Liver (tissue), 9 donors: ENCODE measurements around the gene TMED9. TPM values are rescaled to one million over a fixed set of nuclear protein-coding genes. Genes with fewer than 3 reads are reported as not detected.

Experiments used
- DNase-seq: peaks from one replicate; pipeline ENCODE4 v3.0.0-alpha.2; 2017; ENCODE audit warnings: low spot score
- H3K27ac ChIP-seq, 2 donors: one replicate each; pipeline ENCODE4 v1.7.0; 2013; ENCODE audit warnings: inconsistent platforms in 2 of 2, low read length in 2 of 2, control low read depth in 1 of 2, low read depth in 1 of 2, mild to moderate bottlenecking in 1 of 2
- H3K27me3 ChIP-seq, 4 donors: one replicate each; pipeline versions ENCODE4 v1.6.1 to v1.7.0; 2013; ENCODE audit warnings: low read length in 3 of 4, inconsistent platforms in 1 of 4, mild to moderate bottlenecking in 1 of 4, moderate library complexity in 1 of 4; ENCODE audit not compliant: control insufficient read depth in 4 of 4, insufficient read depth in 4 of 4
- H3K36me3 ChIP-seq, 4 donors: one replicate each; pipeline versions ENCODE4 v1.6.1 to v1.7.0; 2013; ENCODE audit warnings: low read length in 3 of 4, mild to moderate bottlenecking in 3 of 4, low read depth in 1 of 4, moderate library complexity in 1 of 4; ENCODE audit not compliant: control insufficient read depth in 4 of 4, insufficient read depth in 3 of 4
- H3K4me1 ChIP-seq, 4 donors: one replicate each; pipeline versions ENCODE4 v1.6.1 to v1.7.0; 2013; ENCODE audit warnings: low read length in 3 of 4, mild to moderate bottlenecking in 3 of 4, moderate library complexity in 1 of 4; ENCODE audit not compliant: control insufficient read depth in 4 of 4, insufficient read depth in 4 of 4
- H3K4me3 ChIP-seq, 3 donors: one replicate each; pipeline versions ENCODE4 v1.6.1 to v1.7.0; 2013; ENCODE audit warnings: low read length in 3 of 3, control low read depth in 1 of 3, low read depth in 1 of 3, mild to moderate bottlenecking in 1 of 3
- H3K9ac ChIP-seq, 2 donors: one replicate each; pipeline ENCODE4 v1.7.0; 2013; ENCODE audit warnings: low read length in 2 of 2, mild to moderate bottlenecking in 2 of 2, moderate library complexity in 2 of 2, control low read depth in 1 of 2, low read depth in 1 of 2
- H3K9me3 ChIP-seq, 4 donors: one replicate each; pipeline versions ENCODE4 v1.6.1 to v1.7.0; 2013; ENCODE audit warnings: low read length in 3 of 4; ENCODE audit not compliant: control insufficient read depth in 4 of 4
- ATF3 ChIP-seq: IDR thresholded peaks from 2 replicates; pipeline ENCODE4 v1.6.1; 2016; ENCODE audit warnings: antibody characterized with exemption
- CTCF ChIP-seq: fragments of 150-350 bp; IDR thresholded peaks from 2 replicates; pipeline ENCODE4 v1.5.1; 2017; ENCODE audit warnings: improper control_type of control experiment, low read depth, low read length; ENCODE audit not compliant: missing input control
- EGR1 ChIP-seq, 2 donors: IDR thresholded peaks; 2 replicates each; pipeline ENCODE4 v1.6.1; 2016 to 2018; ENCODE audit warnings: antibody characterized with exemption in 2 of 2, low read depth in 2 of 2
- GABPA ChIP-seq, 2 donors: IDR thresholded peaks in 1 of 2; conservative IDR thresholded peaks in 1 of 2; 2 replicates each; pipeline ENCODE4 v1.6.1; 2016; ENCODE audit warnings: antibody characterized with exemption in 2 of 2, mild to moderate bottlenecking in 1 of 2, moderate library complexity in 1 of 2
- HNF4G ChIP-seq: IDR thresholded peaks from 2 replicates; pipeline ENCODE4 v1.6.1; 2016; ENCODE audit warnings: antibody characterized with exemption
- JUND ChIP-seq, 2 donors: IDR thresholded peaks; 2 replicates each; pipeline ENCODE4 v1.6.1; 2016; ENCODE audit warnings: antibody characterized with exemption in 2 of 2
- MAX ChIP-seq: IDR thresholded peaks from 2 replicates; pipeline ENCODE4 v1.6.1; 2016; ENCODE audit warnings: antibody characterized with exemption
- NR2F2 ChIP-seq: IDR thresholded peaks from 2 replicates; pipeline ENCODE4 v1.6.1; 2016; ENCODE audit warnings: antibody characterized with exemption
- RAD21 ChIP-seq, 2 donors: IDR thresholded peaks; 2 replicates each; pipeline ENCODE4 v1.6.1; 2016; ENCODE audit warnings: antibody characterized with exemption in 2 of 2, mild to moderate bottlenecking in 2 of 2
- REST ChIP-seq: IDR thresholded peaks from 2 replicates; pipeline ENCODE4 v1.6.1; 2016; ENCODE audit warnings: antibody characterized with exemption, mild to moderate bottlenecking
- RXRA ChIP-seq, 2 donors: IDR thresholded peaks; 2 replicates each; pipeline ENCODE4 v1.6.1; 2017 to 2018; ENCODE audit warnings: antibody characterized with exemption in 2 of 2, mild to moderate bottlenecking in 1 of 2
- SP1 ChIP-seq: IDR thresholded peaks from 2 replicates; pipeline ENCODE4 v1.6.1; 2018; ENCODE audit warnings: antibody characterized with exemption, mild to moderate bottlenecking
- TAF1 ChIP-seq: conservative IDR thresholded peaks from 2 replicates; pipeline ENCODE4 v1.6.1; 2016; ENCODE audit warnings: antibody characterized with exemption, mild to moderate bottlenecking
- YY1 ChIP-seq: IDR thresholded peaks from 2 replicates; pipeline ENCODE4 v1.6.1; 2016; ENCODE audit warnings: antibody characterized with exemption, mild to moderate bottlenecking
- ZBTB33 ChIP-seq: IDR thresholded peaks from 2 replicates; pipeline ENCODE4 v1.6.1; 2016; ENCODE audit warnings: antibody characterized with exemption
- WGBS: extraction: QIAGEN DNeasy Blood & Tissue Kit; methylation state at CpG from one replicate; pipeline ENCODE4 v1.1.7; 2013; 5-methylcytosine and 5-hydroxymethylcytosine counted together
- polyA plus RNA-seq, 2 donors: library from polyadenylated mRNA; stranded (reverse) in 1 of 2; unstranded in 1 of 2; fragments of 200-250 nt in 1 of 2; fragments of >200 nt in 1 of 2; fragmentation: Nextera tagmentation in 1 of 2; extraction: Ambion mirVana in 1 of 2; gene quantifications; one replicate each; pipeline versions ENCODE4 v1.2.1 to v1.2.3, GENCODE V29; 2013 to 2015
- total RNA-seq, 2 donors: library from RNA; depleted of rRNA; stranded (reverse); fragments of >200 nt; gene quantifications; one replicate each; pipeline ENCODE4 v1.2.3, GENCODE V29; 2014
- donor health status: healthy.
- donor health status: healthy.
- donor health status: healthy.
- donor health status: healthy.
- donor health status: healthy.

TMED9 gene
- total and polyA plus RNA-seq, 4 donors, result 66.7 to 234 (median 106) TPM

- TF ChIP-seq NR2F2, result no peak
- TF ChIP-seq REST, result no peak
- no peak for TF ChIP-seq RAD21 (IDR thresholded peaks at IDR 0.05)
- no peak for TF ChIP-seq SP1
- TF ChIP-seq TAF1, result no peak
- no peak for TF ChIP-seq ZBTB33
- TF ChIP-seq EGR1 (IDR thresholded peaks at IDR 0.05; ENCODE audit: low read depth in 2 of 2), result no peak
- no peak for TF ChIP-seq YY1
- no peak for TF ChIP-seq JUND (IDR thresholded peaks at IDR 0.05)
- no peak for TF ChIP-seq HNF4G
- no peak for TF ChIP-seq MAX
- TF ChIP-seq GABPA (IDR thresholded peaks at IDR 0.05 in 1 of 2, conservative IDR thresholded peaks at IDR 0.05 in 1 of 2), result no peak
- TF ChIP-seq ATF3, result no peak
- H3K9ac ChIP-seq, result no peak overlapping the region
- peaks cover 0 to 14% (median 0%) of the 10 kb centered on the region in 4 donors for H3K36me3 ChIP-seq
- WGBS, result 62% methylated on average over 11 of the region's 11 CpGs
- H3K27me3 ChIP-seq, result no peaks in the 10 kb centered on the region
- H3K9me3 ChIP-seq, result no peaks in the 10 kb centered on the region
- no peak overlapping the region for H3K27ac ChIP-seq
- H3K4me3 ChIP-seq, result no peak overlapping the region
- peaks cover 0 to 8% (median 0%) of the 10 kb centered on the region in 4 donors for H3K4me1 ChIP-seq
- DNase-seq, result no peak
Measured at GRCh38 chr5:177607115-177607451, 15.1 kb downstream of the TMED9 start.

GRCh38 chr5:177607452-177608192, 15.6 kb downstream of the TMED9 start:
- no peak overlapping the region for H3K27ac ChIP-seq
- no peaks in the 10 kb centered on the region for H3K9me3 ChIP-seq
- WGBS, result 31% methylated on average over 15 of the region's 15 CpGs
- H3K4me1 ChIP-seq, result peaks cover 0 to 8% (median 0%) of the 10 kb centered on the region in 4 donors
- DNase-seq, result peak; percentile 74
- TF ChIP-seq NR2F2 (no peak), RXRA (IDR thresholded peaks at IDR 0.05) (peak in 1 of 2 donors; percentile 21), RAD21 (IDR thresholded peaks at IDR 0.05) (peak; percentile 91 to 97), CTCF (peak; percentile 87), EGR1 (IDR thresholded peaks at IDR 0.05; ENCODE audit: low read depth in 2 of 2) (no peak)
- H3K9ac ChIP-seq, result no peak overlapping the region
- H3K27me3 ChIP-seq, result no peaks in the 10 kb centered on the region
- H3K4me3 ChIP-seq, result no peak overlapping the region
- peaks cover 0 to 14% (median 0%) of the 10 kb centered on the region in 4 donors for H3K36me3 ChIP-seq
